Stimulated activated memory B cell treated with anti-CD40 and anti-IgM and Interleukin-4, amounts not matched to agents 10 μg/mL and 1 μg/mL and 100 μg/mL, for 72 hours (primary cell): ENCODE data around the gene IGFN1.
A peak's percentile ranks its signal among the peaks of the same experiment; 100 is the strongest.
"Not testable (repeated sequence)": the region's sequence is repeated elsewhere in the genome, so short reads cannot be mapped to it uniquely, and the experiment has no call there.

ENCODE experiments used
- ATAC-seq: fragments of 150-1000 bp; cut with Tn5 transposase; 2 replicates; pipeline ENCODE4 v1.10.0; 2021
- H3K27ac Mint-ChIP-seq: one replicate; pipeline ENCODE4 v1.8.0; 2022; ENCODE audit warnings: mild to moderate bottlenecking, mixed read lengths
- H3K27me3 Mint-ChIP-seq: one replicate; pipeline ENCODE4 v1.8.0; 2022; ENCODE audit warnings: mixed read lengths
- H3K36me3 Mint-ChIP-seq: one replicate; pipeline ENCODE4 v1.8.0; 2022; ENCODE audit warnings: mixed read lengths
- H3K4me1 Mint-ChIP-seq: one replicate; pipeline ENCODE4 v1.8.0; 2022; ENCODE audit warnings: mixed read lengths
- H3K4me3 Mint-ChIP-seq: one replicate; pipeline ENCODE4 v1.8.0; 2022; ENCODE audit warnings: mild to moderate bottlenecking, moderate library complexity, mixed read lengths
- H3K9me3 Mint-ChIP-seq: one replicate; pipeline ENCODE4 v1.8.0; 2022; ENCODE audit warnings: mixed read lengths

The IGFN1 gene

GRCh38 chr1:201228011-201228983, 37.7 kb downstream of the IGFN1 start:
- peaks cover 35% of the 10 kb centered on the region for H3K27me3 Mint-ChIP-seq
- H3K27ac Mint-ChIP-seq = no peak overlapping the region
- H3K4me1 Mint-ChIP-seq = no peaks in the 10 kb centered on the region
- no peaks in the 10 kb centered on the region for H3K36me3 Mint-ChIP-seq
- ATAC-seq = no peak
- H3K4me3 Mint-ChIP-seq = no peak overlapping the region
- H3K9me3 Mint-ChIP-seq = peaks cover 2% of the 10 kb centered on the region

GRCh38 chr1:201229095-201229494, 38.5 kb downstream of the IGFN1 start:
- Mint-ChIP-seq H3K4me3 (no peak overlapping the region), H3K4me1 (no peaks in the 10 kb centered on the region), H3K27me3 (peaks cover 35% of the 10 kb centered on the region), H3K9me3 (peaks cover 2% of the 10 kb centered on the region), H3K27ac (no peak overlapping the region), H3K36me3 (no peaks in the 10 kb centered on the region)
- no peak for ATAC-seq

- Mint-ChIP-seq H3K27ac (no peak overlapping the region), H3K9me3 (peaks cover 2% of the 10 kb centered on the region)
Measured at GRCh38 chr1:201229771-201230635, 39.4 kb downstream of the IGFN1 start.

GRCh38 chr1:201230676-201231075, 40.1 kb downstream of the IGFN1 start:
- peaks cover 2% of the 10 kb centered on the region for H3K9me3 Mint-ChIP-seq
- no peak overlapping the region for H3K27ac Mint-ChIP-seq
- no peak for ATAC-seq
- H3K36me3 Mint-ChIP-seq = no peaks in the 10 kb centered on the region
- peaks cover 34% of the 10 kb centered on the region for H3K27me3 Mint-ChIP-seq
- no peak overlapping the region for H3K4me3 Mint-ChIP-seq
- H3K4me1 Mint-ChIP-seq = no peaks in the 10 kb centered on the region

More at GRCh38 chr1:201229771-201230635, 39.4 kb downstream of the IGFN1 start:
- no peaks in the 10 kb centered on the region for H3K4me1 Mint-ChIP-seq
- no peak for ATAC-seq
- no peak overlapping the region for H3K4me3 Mint-ChIP-seq
- no peaks in the 10 kb centered on the region for H3K36me3 Mint-ChIP-seq
- peaks cover 35% of the 10 kb centered on the region for H3K27me3 Mint-ChIP-seq

GRCh38 chr1:201239646-201240045, 49.0 kb downstream of the IGFN1 start:
- ATAC-seq, H3K4me3 Mint-ChIP-seq, H3K4me1 Mint-ChIP-seq, H3K36me3 Mint-ChIP-seq, H3K27ac Mint-ChIP-seq, H3K9me3 Mint-ChIP-seq: not testable (repeated sequence)
- H3K27me3 Mint-ChIP-seq = peaks cover 40% of the 10 kb centered on the region

- no peaks in the 10 kb centered on the region for H3K36me3 Mint-ChIP-seq
- peaks cover 45% of the 10 kb centered on the region for H3K27me3 Mint-ChIP-seq
- H3K9me3 Mint-ChIP-seq = no peaks in the 10 kb centered on the region
- no peak for ATAC-seq
- H3K27ac Mint-ChIP-seq = no peak overlapping the region
- H3K4me3 Mint-ChIP-seq = no peak overlapping the region
- no peaks in the 10 kb centered on the region for H3K4me1 Mint-ChIP-seq
Measured at GRCh38 chr1:201240171-201240570, 49.5 kb downstream of the IGFN1 start.

GRCh38 chr1:201241736-201242135, 51.1 kb downstream of the IGFN1 start:
- Mint-ChIP-seq H3K27me3 (peaks cover 50% of the 10 kb centered on the region), H3K36me3 (no peaks in the 10 kb centered on the region), H3K4me1 (no peaks in the 10 kb centered on the region), H3K9me3 (no peaks in the 10 kb centered on the region), H3K4me3 (no peak overlapping the region), H3K27ac (no peak overlapping the region)
- no peak for ATAC-seq

GRCh38 chr1:201245082-201245481, 54.5 kb downstream of the IGFN1 start:
- ATAC-seq = no peak
- no peaks in the 10 kb centered on the region for H3K4me1 Mint-ChIP-seq
- H3K27ac Mint-ChIP-seq = no peak overlapping the region
- no peaks in the 10 kb centered on the region for H3K9me3 Mint-ChIP-seq
- peaks cover 57% of the 10 kb centered on the region for H3K27me3 Mint-ChIP-seq
- no peaks in the 10 kb centered on the region for H3K36me3 Mint-ChIP-seq
- H3K4me3 Mint-ChIP-seq = no peak overlapping the region

GRCh38 chr1:201248721-201249559, 58.3 kb downstream of the IGFN1 start:
- Mint-ChIP-seq H3K4me1 (no peaks in the 10 kb centered on the region), H3K4me3 (no peak overlapping the region), H3K27ac (no peak overlapping the region), H3K9me3 (no peaks in the 10 kb centered on the region), H3K27me3 (peaks cover 45% of the 10 kb centered on the region), H3K36me3 (no peaks in the 10 kb centered on the region)
- ATAC-seq = no peak

- H3K4me3 Mint-ChIP-seq = no peak overlapping the region
- H3K36me3 Mint-ChIP-seq = no peaks in the 10 kb centered on the region
- peaks cover 34% of the 10 kb centered on the region for H3K27me3 Mint-ChIP-seq
- H3K4me1 Mint-ChIP-seq = no peaks in the 10 kb centered on the region
- H3K27ac Mint-ChIP-seq = no peak overlapping the region
- H3K9me3 Mint-ChIP-seq = no peaks in the 10 kb centered on the region
- ATAC-seq = peak; percentile 4
Measured at GRCh38 chr1:201250326-201251011, 59.8 kb downstream of the IGFN1 start.

- Mint-ChIP-seq H3K9me3 (no peaks in the 10 kb centered on the region), H3K36me3 (no peaks in the 10 kb centered on the region), H3K27ac (no peak overlapping the region), H3K27me3 (peaks cover 33% of the 10 kb centered on the region), H3K4me3 (no peak overlapping the region), H3K4me1 (no peaks in the 10 kb centered on the region)
- ATAC-seq = no peak
Measured at GRCh38 chr1:201251411-201251810, 60.8 kb downstream of the IGFN1 start.

GRCh38 chr1:201251851-201252430, 61.3 kb downstream of the IGFN1 start:
- Mint-ChIP-seq H3K27me3 (peaks cover 33% of the 10 kb centered on the region), H3K4me1 (no peaks in the 10 kb centered on the region), H3K36me3 (no peaks in the 10 kb centered on the region), H3K9me3 (no peaks in the 10 kb centered on the region), H3K27ac (no peak overlapping the region), H3K4me3 (no peak overlapping the region)
- ATAC-seq = no peak

- Mint-ChIP-seq H3K9me3 (no peaks in the 10 kb centered on the region), H3K27ac (no peak overlapping the region), H3K27me3 (peaks cover 33% of the 10 kb centered on the region), H3K36me3 (no peaks in the 10 kb centered on the region), H3K4me3 (no peak overlapping the region), H3K4me1 (no peaks in the 10 kb centered on the region)
- ATAC-seq = no peak
Measured at GRCh38 chr1:201252944-201253371, 62.3 kb downstream of the IGFN1 start.

- H3K27ac Mint-ChIP-seq = no peak overlapping the region
- H3K9me3 Mint-ChIP-seq = no peaks in the 10 kb centered on the region
- ATAC-seq = no peak
- no peaks in the 10 kb centered on the region for H3K4me1 Mint-ChIP-seq
- H3K27me3 Mint-ChIP-seq = peaks cover 33% of the 10 kb centered on the region
- no peak overlapping the region for H3K4me3 Mint-ChIP-seq
- no peaks in the 10 kb centered on the region for H3K36me3 Mint-ChIP-seq
Measured at GRCh38 chr1:201253411-201253810, 62.8 kb downstream of the IGFN1 start.
